Muscle of arm (tissue), 14 donors: Measurements from ENCODE around the gene KCNF1. TPM values are rescaled to one million over a fixed set of nuclear protein-coding genes. Genes with fewer than 3 reads are reported as not detected.

Experiments used
- DNase-seq: peaks from one replicate; pipeline ENCODE4 v3.0.0-alpha.2; 2013
- long read RNA-seq, 11 donors: transcript quantifications; one replicate each; lab custom pipeline, GENCODE V29; 2026
- polyA plus RNA-seq, 12 donors: library from polyadenylated mRNA; unstranded; fragments of 120-200 nt; gene quantifications; one replicate each; pipeline ENCODE4 v1.2.1, GENCODE V29; 2013; ENCODE audit not compliant: insufficient read length in 12 of 12

The KCNF1 gene
- polyA plus RNA-seq = 1 to 10 TPM in 10 of 12 donors, not detected in 2; 1.6 to 4.5 (median 3.5) TPM
- long read RNA-seq, donor 1, transcript KCNF1-201 (1 exons, 2,289 nt) = major isoform, 6 of 6 reads
- long read RNA-seq, donor 1, partial matches to known transcripts = 0 of 6 reads
- long read RNA-seq, donor 1, other reads (novel, unspliced or antisense) = 0 of 6 reads
- long read RNA-seq, donor 2 = 0 reads
- long read RNA-seq, donor 3, partial matches to known transcripts = 0 of 2 reads
- long read RNA-seq, donor 3, other reads (novel, unspliced or antisense) = 0 of 2 reads
- long read RNA-seq, donor 4, partial matches to known transcripts = 0 of 1 reads
- long read RNA-seq, donor 4, other reads (novel, unspliced or antisense) = 0 of 1 reads
- long read RNA-seq, donor 5, transcript KCNF1-201 (1 exons, 2,289 nt) = major isoform, 8 of 8 reads
- long read RNA-seq, donor 5, partial matches to known transcripts = 0 of 8 reads
- long read RNA-seq, donor 5, other reads (novel, unspliced or antisense) = 0 of 8 reads
- long read RNA-seq, donor 6, partial matches to known transcripts = 0 of 4 reads
- long read RNA-seq, donor 6, other reads (novel, unspliced or antisense) = 0 of 4 reads
- long read RNA-seq, donor 7, partial matches to known transcripts = 0 of 2 reads
- long read RNA-seq, donor 7, other reads (novel, unspliced or antisense) = 0 of 2 reads
- long read RNA-seq, donor 8, partial matches to known transcripts = 0 of 2 reads
- long read RNA-seq, donor 8, other reads (novel, unspliced or antisense) = 0 of 2 reads
- long read RNA-seq, donor 9, transcript KCNF1-201 (1 exons, 2,289 nt) = major isoform, 6 of 6 reads
- long read RNA-seq, donor 9, partial matches to known transcripts = 0 of 6 reads
- long read RNA-seq, donor 9, other reads (novel, unspliced or antisense) = 0 of 6 reads
- long read RNA-seq, donor 10, partial matches to known transcripts = 0 of 4 reads
- long read RNA-seq, donor 10, other reads (novel, unspliced or antisense) = 0 of 4 reads
- long read RNA-seq, donor 11, transcript KCNF1-201 (1 exons, 2,289 nt) = major isoform, 5 of 5 reads
- long read RNA-seq, donor 11, partial matches to known transcripts = 0 of 5 reads
- long read RNA-seq, donor 11, other reads (novel, unspliced or antisense) = 0 of 5 reads

- DNase-seq = peak; percentile 25
These were observed at the start of gene KCNF1 for GRCh38 chr2:10911291-10912075. Gene KCNF1, plus strand, starts transcription at chr2:10911934. Its CDS starts 493 bp downstream, at chr2:10912427.

GRCh38 chr2:10862330-10862729 is 49.4 kb upstream of the KCNF1 start:
- DNase-seq = no peak

DNA sequence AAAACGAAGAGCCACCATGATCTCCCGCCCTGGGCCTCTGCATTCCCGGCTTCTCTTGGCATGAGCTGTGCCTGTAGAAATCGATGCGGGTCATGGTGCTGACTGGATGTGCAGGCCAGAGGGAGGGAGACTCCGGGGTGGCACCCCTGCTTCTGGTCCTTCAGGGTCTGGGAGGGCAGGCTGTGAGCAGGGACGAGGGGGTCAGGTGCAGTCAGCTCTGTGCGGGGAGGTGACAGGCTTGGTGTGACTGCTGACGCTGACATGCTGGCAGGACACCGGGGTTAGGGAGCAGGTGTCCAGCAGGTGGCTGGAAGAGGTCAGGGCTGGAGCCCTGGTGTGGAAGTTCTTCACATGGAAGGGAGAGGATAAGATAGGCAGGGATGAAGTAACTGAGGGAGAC is 48.7 kb upstream of the KCNF1 start:
- no peak for DNase-seq

DNA sequence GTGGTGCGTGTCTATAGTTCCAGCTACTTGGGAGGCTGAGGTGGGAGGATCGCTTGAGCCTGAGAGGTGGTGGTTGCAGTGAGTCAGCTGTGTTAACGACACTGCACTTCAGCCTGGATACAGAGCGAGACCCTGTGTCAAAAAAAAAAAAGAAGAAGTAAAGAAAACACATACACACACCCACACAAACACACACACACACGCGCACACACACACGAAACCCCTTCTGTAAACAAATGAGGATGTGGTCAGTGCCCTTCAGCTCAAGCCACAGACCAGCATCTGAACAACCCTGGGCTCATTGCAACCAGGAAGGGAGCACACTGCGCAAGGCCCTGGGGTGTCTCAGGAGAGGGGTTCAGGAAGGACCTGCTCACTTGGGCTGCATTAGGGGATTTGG is 47.9 kb upstream of the KCNF1 start:
- no peak for DNase-seq

- no peak for DNase-seq
These were observed 47.5 kb upstream of the KCNF1 start for GRCh38 chr2:10864251-10864650.

DNA sequence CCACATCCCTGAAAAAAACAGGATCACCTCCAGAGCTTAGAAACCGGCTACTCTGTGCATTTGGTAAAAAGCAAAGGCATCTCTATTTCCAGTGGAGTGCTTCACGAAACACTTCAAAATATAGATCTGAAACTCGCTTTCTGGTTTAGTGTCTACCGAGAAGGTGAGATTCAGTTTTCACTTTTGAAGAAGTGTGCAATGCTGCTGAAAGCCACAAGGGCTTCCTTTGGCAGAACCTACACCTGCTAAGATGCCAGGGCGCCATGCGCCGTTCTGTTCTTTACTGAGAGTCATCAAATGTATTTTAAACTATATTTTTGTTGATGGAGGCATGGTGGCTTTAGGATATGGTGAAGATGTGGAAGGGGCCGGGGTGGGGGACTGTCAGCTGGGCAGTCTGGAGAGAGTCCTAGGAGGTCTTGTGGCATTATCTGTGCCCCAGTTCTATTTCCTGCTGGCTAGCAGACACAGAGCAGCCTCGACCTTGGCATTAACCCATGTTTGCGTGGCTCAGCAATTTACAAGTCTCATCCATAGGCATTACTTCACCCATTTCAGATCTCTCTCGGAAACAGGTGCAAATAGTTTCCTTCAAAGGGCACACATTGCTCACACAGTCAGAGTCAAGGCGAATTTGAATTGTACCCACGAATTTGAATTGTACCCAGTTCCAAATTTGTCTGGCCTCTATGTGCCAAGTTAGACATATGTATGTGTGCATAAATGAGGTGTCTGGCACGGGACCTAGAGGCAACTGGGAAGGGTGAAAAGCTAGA is 46.7 kb upstream of the KCNF1 start:
- no peak for DNase-seq

DNA sequence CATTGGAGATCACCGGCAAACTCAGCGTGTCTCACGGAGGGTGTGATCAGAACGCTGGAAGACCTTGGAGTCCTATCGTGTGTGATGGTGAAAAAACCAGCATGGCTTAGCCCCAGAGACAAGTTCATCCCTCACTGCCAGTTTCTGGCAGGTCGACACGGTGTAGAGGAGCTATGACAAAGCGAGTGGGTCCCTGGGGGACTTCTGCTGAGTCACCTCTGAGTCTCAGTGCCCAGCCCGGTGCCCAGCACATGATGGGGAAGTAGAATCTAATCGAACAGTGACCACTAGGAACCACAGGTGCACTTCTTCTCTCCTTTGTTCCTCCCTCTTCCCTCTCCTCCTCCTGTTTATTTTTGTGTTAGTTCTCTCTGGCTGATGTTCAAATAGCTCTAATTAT is 45.9 kb upstream of the KCNF1 start:
- DNase-seq = no peak

DNA sequence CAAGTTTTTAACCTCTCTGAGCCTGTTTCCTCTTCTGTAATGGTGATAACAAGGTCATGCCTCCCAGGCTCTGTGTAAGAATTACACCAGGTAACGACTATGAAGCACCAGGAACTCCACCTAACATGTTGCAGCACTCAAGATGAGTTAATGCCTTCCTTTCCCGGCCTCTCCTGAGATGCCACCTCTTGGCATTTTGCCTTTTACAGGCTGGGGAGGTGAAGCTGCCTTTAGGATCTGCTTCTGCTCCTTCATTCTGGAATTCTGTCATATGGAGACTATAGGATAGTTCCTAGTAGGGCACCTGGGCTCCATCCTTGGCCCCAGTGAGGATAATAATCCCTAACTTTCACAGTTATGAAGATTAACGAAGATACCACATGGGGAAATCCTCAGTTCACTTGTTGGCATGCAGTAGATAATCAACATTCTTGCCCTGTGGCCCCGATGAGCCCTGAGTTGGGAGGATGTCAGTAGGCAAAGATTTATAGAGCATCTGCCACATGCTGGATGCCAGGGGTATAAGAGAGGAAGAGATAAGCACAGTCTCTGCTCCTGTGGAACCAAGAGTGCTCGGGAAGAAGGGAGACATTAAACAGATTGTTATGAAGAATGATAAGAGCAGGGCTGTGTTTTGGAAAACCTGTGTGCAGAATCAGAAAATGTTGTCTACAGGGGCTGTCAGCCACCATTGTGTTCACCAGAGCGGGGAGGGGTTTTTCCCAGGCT is 43.9 kb upstream of the KCNF1 start:
- DNase-seq = no peak

- no peak for DNase-seq
These were observed 43.0 kb upstream of the KCNF1 start for GRCh38 chr2:10868465-10869314.

DNA sequence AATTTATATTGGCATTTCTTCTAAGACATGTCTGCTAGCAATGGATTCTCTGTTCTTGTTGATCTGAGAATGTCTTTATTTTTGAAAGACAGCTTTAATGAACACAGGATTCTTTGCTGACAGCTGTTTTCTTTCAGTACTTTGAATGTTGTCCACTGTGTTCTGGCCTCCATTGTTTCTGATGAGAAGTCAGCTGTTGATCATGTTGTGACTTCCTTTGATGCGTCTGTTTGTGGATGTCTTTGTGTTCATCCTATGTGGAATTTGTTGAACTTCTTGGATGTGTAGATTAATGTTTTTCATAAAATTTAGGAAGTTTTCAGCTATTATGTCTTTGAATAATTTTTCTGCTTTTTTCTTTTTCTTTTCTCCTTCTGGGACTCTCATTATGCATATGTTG is 39.8 kb upstream of the KCNF1 start:
- DNase-seq = no peak

- no peak for DNase-seq
These were observed 38.6 kb upstream of the KCNF1 start for GRCh38 chr2:10873171-10873570.

- DNase-seq = no peak
These were observed 37.8 kb upstream of the KCNF1 start for GRCh38 chr2:10873790-10874437.

DNA sequence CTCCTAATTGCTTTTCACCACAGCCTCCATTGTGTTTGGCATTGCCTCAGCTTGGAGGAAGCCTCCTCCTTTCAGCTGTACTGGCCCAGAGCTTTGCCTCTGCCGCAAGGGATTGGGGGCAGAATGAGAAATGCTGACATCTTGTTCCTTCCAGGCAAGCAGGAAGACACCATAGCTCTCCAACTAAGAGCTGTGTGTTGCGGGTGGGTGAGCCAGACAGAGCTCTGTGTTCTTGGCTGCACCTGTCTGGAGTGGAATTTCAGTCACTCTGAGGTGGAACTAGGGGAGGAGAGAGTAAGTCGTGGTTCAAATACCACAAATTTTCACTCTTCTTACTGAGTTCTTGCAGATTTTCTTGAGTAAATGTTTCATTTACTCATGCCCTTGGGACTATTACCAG is 36.6 kb upstream of the KCNF1 start:
- no peak for DNase-seq

DNA sequence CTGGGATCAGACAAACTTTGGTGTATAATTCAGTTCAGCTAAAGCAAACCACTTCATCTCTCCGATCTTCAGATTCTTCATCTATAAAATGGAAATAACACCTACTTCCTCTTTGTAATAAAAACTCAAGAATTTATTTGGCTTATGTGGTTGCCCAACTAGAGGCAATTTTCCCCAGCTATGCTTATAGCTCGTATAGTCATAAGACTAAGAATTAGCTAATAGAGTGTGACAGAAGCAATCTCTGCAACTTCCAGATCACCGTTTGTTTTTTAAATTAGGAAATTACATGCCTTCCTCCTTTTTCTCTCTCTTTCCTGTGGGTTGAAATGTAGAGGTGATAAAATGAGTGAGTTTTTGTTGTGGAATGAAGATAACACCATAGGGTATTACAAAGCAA is 35.3 kb upstream of the KCNF1 start:
- no peak for DNase-seq

DNA sequence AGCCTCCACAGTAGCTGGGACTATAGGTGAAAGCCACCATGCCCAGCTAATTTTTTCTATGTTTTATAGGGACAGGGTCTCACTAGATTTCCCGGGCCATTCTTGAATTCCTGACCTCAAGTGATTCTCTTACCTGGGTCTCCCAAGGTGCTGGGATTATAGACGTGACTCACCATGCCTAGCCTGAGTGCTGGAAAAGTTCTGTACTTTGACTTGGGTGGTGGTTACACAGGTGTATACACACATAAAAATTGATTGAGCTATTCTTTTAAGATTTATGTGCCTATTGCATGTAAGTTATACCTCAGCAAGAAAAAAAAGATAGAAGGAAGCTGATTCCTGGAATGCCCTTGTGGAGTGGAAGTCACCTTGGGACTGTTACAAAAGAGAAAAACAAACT is 34.8 kb upstream of the KCNF1 start:
- no peak for DNase-seq

DNA sequence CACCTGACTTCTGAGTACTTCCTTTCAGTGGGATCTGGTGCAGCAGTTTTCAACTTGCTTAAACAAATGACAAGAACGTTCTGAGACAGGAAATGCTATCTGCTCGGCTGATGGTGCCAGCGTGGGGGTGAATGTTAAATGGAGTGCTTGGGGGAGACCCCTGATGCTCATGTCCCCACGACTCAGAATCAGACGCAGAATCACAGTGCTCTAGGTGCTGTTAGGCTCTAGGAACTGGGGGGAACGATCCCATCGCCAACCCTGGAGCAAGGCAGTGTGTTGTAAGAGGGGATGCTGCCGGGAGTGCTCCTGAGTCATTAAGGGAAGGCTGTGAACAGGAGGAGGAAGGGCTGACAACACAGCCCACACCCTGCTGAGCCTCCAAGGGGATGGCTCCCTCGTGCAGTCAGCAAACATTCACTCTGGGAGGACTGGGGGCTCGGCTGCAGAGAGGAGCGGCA is 34.1 kb upstream of the KCNF1 start:
- no peak for DNase-seq

GRCh38 chr2:10878268-10878915 is 33.3 kb upstream of the KCNF1 start:
- no peak for DNase-seq

DNA sequence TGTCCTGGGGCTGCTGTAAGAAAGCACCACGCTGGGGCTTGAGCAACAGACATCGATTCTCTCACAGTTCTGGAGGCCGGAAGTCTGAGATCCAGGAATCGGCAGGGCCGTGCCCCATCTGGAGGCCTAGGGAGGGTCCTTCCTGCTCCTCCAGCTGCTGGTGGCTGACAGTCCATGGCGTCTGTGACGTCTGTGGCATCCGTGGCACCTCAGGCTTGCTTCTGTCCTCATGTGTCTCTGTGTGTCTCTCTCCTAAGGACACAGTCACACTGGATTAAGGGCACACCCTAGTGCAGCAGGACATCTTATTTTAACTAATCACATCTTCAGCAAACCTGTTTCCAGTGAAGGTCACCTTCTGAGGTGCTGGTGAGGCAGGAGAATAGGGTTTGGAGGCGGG is 32.6 kb upstream of the KCNF1 start:
- no peak for DNase-seq
